Right hindlimb (tissue), 1 donor: ENCODE measurements around the gene RASA4B.

ENCODE experiments used
- DNase-seq: peaks from one replicate; pipeline ENCODE4 v3.0.0-alpha.2; 2018

RASA4B gene

DNA sequence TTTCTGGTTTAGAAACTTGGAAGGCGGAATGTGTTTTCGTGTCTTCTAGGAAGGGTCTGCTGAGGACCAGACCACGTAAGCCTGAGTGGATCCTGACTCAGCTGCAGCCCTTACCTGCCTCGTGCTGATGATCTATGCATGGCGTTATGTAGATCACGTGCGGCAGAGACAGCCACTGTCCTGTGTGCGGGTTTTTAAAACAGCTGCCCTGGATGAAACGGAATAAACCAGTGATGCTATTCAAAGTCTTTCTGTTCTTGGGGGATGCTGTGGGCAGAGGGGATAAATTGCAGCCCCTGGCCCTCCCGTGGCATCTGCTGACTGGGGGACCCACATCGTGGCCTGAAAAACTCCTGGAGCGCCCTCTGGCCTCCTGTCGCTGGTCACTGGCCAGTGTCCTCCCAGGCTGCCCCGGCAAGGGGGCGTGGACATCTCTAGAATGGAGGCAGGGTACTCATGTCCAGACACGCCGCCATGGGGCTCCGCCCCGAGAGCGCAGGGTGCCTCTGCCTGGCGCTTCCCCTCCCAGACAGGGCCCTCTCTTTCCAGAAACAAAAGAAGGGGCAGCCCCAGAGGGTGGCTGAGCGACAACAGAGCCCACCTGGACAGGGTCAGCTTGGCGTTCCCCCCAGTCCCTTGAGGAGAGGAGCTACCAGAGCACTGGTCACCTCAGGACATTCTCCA, 66.1 kb downstream of the RASA4B start:
- DNase-seq = no peak

DNA sequence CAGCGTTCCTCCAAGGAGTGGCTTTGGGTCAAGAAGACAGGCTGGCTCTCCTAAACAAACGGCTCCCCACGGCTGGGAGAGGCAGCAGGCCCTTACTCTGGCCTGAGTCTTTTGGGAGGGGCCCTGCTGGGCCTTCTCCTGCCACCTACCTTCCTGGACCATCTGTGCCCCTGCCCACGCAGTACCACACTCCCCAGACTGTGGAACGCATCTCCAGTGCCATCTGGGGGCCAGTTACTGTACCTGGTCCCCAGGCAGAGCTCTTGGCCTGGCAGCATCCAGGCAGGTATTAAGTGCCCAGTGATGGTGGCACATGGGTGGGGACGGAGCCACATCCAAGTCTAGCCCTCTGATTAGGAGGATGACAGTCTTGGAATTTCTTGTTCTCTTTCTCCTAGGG, 67.3 kb downstream of the RASA4B start:
- no peak for DNase-seq

DNA sequence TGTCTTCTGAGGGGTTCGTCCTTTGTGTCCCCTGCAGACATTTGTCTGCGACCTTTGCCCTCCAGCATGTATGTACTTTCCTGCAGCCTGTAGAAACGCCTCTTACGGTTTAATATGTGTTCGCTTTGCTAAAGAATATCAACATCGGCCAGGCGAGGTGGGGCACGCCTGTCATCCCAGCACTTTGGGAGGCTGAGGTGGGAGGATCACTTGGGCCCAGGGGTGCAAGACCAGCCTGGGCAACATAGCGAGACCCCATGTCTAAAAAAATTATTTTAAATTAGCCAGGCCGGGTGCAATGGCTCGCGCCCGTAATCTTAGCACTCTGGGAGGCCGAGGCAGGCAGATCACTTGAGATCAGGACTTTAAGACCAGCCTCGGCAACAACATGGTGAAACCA, 68.4 kb downstream of the RASA4B start:
- DNase-seq = no peak

DNA sequence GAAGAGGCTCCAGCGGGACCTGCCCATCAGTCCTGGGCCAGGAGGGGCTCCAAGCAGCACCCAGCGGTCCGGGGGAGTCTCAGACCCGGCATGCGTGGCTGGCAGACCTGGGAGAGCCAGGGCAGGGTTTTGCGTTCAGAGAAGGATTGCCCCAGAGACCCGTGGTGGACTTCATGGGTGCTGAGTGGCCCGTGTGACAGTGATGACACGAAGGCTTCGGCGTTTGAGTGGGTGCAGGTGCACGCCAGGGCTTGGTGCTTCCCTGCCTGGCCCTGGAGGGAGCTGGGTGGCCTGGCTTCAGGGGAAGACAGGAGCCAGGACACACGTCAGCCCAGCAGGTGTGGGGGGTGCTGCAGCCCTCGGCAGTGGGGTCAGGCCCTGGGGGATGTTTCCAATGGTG, 70.3 kb downstream of the RASA4B start:
- DNase-seq = no peak

DNA sequence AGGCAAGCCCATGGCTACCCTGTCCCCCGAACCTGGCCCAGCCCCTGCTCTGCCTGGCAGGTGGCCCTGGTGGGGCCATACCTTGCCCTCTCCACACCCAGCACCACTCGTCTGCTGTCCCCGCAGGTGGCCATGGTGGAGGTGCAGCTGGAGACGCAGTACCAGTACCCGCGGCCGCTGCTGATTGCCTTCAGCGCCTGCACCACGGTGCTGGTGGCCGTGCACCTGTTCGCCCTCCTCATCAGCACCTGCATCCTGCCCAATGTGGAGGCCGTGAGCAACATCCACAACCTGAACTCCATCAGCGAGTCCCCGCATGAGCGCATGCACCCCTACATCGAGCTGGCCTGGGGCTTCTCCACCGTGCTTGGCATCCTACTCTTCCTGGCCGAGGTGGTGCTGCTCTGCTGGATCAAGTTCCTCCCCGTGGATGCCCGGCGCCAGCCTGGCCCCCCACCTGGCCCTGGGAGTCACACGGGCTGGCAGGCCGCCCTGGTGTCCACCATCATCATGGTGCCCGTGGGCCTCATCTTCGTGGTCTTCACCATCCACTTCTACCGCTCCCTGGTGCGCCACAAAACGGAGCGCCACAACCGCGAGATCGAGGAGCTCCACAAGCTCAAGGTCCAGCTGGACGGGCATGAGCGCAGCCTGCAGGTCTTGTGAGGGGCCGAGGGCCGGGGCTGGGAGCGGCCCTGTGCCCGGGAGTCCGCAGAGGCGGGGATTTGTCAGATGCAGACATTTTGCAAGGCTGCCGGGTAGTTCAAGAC, 71.0 kb downstream of the RASA4B start:
- DNase-seq = no peak

DNA sequence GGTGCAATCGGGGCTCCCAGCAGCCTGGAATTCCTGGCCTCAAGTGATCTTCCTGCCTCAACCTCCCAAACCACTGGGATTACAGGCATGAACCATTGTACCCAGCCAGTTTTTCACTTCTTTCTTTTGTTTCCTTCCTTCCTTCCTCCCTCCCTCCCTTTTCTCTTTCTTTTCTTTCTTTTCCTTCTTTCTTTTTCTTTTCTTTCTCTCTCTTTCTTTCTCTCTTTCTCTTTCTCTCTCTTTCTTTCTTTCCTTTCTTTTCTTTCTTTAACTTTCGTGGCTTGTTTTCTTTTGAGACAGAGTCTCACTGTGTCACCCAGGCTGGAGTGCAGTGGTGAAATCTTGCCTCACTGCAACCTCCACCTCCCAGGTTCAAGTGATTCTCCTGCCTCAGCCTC, 71.9 kb downstream of the RASA4B start:
- no peak for DNase-seq

DNA sequence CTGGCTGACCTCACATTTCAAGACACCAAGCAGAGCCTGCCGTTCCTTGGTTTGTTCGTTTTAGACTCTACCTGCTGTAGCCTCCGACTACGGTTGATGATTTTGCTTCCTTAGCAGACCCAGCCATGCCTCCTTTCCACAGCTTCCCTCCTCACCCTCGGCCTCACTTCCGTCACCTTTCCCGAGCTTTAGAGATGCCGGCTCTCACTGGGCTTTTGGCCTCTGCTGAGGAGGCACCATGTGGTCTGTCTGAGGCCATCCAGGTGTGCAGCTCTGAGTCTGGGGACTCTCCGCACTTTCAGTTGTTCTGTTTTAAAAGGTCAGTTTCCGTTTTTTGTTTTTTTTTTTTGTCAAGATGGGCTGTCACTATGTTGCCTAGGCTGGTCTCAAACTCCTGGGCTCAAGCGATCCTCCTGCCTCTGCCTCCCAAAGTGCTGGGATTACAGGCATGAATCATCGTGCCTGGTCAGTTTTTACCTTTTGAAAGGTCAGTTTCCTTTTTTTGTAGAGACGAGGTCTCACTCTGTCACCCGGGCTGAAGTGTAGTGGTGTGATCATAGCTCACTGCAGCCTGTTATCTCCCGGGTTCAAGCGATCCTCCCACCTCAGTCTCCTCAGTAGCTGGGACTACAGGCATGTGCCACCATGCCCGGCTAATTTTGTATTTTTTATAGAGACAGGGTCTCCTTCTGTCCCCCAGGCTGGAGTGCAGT, 72.5 kb downstream of the RASA4B start:
- DNase-seq = no peak

DNA sequence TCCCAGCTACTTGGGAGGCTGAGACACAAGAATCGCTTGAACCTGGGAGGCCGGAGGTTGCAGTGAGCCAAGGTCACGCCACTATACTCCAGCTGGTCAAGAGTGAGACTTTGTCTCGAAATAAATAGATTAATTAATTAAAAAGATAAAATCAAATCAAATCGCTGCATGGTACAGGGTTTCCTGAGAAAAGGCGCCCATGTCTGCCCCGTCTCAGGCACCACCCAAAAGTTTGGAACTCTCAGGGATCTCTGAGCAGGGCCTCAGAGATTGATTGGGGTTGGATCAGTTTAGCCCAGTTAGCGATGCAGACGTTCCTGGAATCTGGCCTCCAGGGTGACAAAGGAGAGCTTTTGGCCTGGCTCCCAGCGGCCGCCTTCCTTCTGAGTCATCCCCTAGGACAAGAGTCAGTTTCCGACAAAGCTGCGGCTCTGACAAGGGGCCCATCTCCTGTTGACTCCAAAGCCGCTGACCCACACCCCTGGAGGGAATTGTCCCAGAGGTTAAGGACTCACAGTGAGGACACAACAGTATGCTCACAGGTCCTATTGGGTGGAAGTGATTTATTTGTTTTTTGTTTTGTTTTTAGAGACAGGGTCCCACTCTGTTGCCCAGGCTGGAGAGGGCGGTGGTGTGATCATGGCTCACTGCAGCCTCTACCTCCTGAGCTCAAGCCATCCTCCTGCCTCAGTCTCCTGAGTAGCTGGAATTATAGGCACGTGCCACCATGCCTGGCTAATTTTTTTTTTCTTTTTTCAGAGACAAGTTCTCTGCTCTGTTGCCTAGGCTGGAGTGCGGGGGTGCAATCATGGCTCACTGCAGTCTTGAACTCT, 77.4 kb downstream of the RASA4B start:
- no peak for DNase-seq

DNA sequence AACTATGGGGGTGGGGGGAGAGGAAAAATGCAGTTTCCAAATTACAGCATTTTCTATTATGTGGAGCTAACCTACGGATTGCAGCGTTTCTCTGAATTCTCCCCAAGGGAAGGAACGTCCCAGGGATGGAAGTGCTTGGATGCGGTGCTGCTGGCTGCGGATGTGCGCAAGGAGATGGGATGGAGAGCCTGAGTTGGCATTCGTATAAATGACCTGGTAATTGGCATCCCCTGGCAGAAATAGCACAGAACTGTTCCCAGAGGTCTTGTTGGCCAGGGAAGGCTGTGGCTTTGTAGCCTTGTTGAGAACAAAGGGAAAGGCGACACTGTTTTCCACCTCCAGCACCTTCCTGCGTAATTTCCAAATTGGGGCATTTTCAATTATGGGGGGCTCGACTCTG, 81.5 kb downstream of the RASA4B start:
- DNase-seq = no peak

DNA sequence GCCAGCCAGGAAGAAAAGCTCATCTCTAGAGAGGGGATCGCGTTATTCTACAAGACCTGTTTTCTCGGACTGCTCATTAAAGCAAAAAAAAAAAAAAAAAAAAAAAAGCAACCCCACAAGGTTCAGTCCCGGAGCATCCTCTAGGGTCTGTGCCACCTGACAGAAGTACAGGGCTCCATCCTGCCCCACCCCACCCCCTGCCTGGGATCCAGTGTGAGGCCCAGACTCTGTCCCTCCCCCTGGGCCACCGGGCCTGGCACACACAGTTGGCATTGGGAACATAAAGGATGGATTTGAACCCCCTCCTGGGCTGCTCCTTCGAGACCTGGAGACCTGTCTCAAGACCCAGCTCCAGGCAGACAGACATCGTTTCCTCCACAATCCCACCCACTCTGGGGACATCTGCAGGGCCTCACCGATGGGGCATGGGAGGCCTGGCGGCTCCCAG, 83.5 kb downstream of the RASA4B start:
- peak; percentile 45 for DNase-seq

DNA sequence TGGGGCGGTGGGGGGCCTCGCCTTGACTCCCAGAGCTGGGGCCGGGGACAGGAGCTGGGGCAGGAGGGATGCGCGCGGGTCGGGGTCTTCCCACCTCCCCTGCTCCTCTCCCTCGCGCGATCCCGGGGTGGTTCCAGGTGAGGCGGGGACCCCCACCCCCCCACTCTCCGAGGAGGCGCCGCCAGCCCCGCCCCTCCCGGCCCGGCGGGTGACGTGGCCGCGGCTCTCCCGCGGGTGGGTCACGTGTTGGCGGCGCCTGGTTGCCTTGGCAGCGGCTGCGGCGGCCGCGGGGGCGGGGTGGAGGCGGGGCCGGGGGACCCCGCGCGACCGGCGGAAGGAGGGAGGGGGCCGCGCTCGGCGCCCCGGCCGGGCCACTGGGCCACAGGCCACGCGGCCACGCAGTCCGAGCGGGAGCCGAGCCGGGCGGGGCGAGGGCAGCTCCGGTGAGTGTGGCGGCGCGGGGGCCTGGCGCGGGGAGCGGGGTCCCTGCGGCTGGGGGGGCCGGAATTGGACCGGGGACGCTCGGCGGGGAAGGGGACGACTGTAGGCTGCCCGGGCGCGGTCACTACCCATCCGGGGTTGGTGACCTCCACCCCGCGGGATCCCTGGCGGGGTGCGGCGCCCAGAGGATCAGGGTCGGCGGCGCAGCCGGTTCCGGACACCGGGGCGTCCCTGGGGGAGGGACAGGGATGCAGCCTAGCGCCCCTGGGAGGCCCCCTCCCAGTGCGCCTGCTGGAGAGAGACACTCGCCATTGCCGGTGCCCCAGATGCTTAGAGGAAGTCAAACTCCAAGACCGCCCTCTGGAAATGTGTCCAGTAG, 84.1 kb downstream of the RASA4B start, which contains the start of gene ORAI2:
Gene ORAI2 (plus strand): TSS at position 357 of the 820 bp plus-strand sequence. CDS start 5,382 bp downstream, outside the sequence.
- DNase-seq = peak; percentile 90
